ENCODE measurements around the gene ZNF385C.

DNA sequence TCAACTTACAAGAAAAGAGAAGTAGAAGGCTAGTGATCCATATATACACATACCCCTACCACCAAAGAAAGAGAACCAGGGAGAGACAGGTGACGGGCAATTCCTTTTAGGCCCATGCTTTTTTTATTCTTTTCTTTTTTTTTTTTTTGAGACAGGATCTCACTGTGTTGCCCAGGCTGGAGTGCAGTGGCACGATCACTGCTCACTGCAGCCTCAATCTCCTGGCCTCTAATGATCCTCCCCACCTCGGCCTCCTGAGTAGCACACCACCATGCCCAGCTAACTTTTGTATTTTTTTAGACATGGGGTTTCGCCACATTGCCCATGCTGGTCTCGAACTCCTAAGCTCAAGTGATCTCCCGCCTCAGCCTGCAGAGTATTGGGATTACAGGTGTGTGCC is 29.1 kb upstream of the ZNF385C start:
- TF ChIP-seq, protein P1, sequence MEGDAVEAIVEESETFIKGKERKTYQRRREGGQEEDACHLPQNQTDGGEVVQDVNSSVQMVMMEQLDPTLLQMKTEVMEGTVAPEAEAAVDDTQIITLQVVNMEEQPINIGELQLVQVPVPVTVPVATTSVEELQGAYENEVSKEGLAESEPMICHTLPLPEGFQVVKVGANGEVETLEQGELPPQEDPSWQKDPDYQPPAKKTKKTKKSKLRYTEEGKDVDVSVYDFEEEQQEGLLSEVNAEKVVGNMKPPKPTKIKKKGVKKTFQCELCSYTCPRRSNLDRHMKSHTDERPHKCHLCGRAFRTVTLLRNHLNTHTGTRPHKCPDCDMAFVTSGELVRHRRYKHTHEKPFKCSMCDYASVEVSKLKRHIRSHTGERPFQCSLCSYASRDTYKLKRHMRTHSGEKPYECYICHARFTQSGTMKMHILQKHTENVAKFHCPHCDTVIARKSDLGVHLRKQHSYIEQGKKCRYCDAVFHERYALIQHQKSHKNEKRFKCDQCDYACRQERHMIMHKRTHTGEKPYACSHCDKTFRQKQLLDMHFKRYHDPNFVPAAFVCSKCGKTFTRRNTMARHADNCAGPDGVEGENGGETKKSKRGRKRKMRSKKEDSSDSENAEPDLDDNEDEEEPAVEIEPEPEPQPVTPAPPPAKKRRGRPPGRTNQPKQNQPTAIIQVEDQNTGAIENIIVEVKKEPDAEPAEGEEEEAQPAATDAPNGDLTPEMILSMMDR (IDR thresholded peaks at IDR 0.05) = no peak
- TF ChIP-seq POLR2A (IDR thresholded peaks at IDR 0.05) = no peak

Measured in testis (tissue), 2 donors.